Urinary bladder (tissue), 4 donors: ENCODE measurements around the gene RAC2. TPM values are rescaled to one million over a fixed set of nuclear protein-coding genes. Genes with fewer than 3 reads are reported as not detected.

Source experiments
- DNase-seq: peaks from one replicate; pipeline ENCODE4 v3.0.0-alpha.2; 2015; ENCODE audit errors: extremely low spot score
- H3K27ac ChIP-seq: one replicate; pipeline ENCODE4 v1.5.1; 2013; ENCODE audit warnings: low read depth, mild to moderate bottlenecking, moderate library complexity
- H3K36me3 ChIP-seq: one replicate; pipeline ENCODE4 v1.6.1; 2013; ENCODE audit warnings: mild to moderate bottlenecking, moderate library complexity; ENCODE audit not compliant: insufficient read depth
- H3K4me1 ChIP-seq: one replicate; pipeline ENCODE4 v1.6.1; 2013; ENCODE audit warnings: mild to moderate bottlenecking, moderate library complexity; ENCODE audit not compliant: insufficient read depth
- H3K4me3 ChIP-seq: one replicate; pipeline ENCODE4 v1.5.1; 2013; ENCODE audit warnings: low read depth, low read length
- WGBS: extraction: QIAGEN DNeasy Blood & Tissue Kit; methylation state at CpG from one replicate; pipeline ENCODE4 v1.1.7; 2013; 5-methylcytosine and 5-hydroxymethylcytosine counted together
- polyA plus RNA-seq: library from polyadenylated mRNA; stranded (reverse); fragments of 200-250 nt; gene quantifications from one replicate; pipeline ENCODE4 v1.2.3, GENCODE V29; 2013
- total RNA-seq: library from RNA; depleted of rRNA; stranded (reverse); fragments of >200 nt; gene quantifications from one replicate; pipeline ENCODE4 v1.2.3, GENCODE V29; 2014
- donor health status: healthy with polysubstance abuse.
- donor health status: healthy.

The RAC2 gene
- total and polyA plus RNA-seq, 2 donors = 3.2 to 17.4 TPM

DNA sequence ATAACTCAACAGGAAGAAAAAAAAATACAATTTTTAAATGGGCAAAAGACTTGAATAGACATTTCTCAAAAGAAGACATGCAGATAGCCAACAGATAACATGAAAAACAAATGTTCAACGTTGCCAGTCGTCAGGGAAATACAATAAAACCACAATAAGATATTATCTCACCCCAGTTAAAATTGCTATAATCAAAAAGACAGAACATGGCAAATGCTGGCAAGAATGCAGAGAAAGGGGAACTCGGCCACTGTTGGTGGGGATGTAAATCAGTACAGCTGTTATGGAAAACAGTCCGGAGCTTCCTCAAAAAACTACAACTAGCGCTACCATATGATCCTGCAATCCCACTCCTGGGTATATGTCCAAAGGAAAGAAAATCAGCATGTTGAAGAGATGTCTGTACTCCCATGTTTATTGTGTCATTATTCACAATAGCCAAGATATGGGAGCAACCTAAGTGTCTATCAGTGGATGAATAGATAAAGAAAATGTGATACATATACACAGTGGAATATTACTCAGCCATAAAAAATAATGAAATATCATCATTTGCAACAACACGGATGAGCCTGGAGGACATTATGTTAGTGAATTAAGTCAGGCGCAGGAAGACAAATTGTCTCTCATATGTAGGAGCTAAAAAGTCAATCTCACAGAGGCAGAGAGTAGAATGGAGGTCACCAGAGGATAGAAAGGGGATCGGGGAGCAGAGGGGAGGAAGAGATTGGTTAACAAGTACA lies 26.0 kb upstream of the RAC2 start:
- no peak for DNase-seq
- H3K4me1 ChIP-seq = no peaks in the 10 kb centered on the region
- 64% methylated on average over 8 of the region's 8 CpGs for WGBS
- no peak overlapping the region for H3K27ac ChIP-seq
- H3K36me3 ChIP-seq = no peaks in the 10 kb centered on the region
- H3K4me3 ChIP-seq = no peak overlapping the region

DNA sequence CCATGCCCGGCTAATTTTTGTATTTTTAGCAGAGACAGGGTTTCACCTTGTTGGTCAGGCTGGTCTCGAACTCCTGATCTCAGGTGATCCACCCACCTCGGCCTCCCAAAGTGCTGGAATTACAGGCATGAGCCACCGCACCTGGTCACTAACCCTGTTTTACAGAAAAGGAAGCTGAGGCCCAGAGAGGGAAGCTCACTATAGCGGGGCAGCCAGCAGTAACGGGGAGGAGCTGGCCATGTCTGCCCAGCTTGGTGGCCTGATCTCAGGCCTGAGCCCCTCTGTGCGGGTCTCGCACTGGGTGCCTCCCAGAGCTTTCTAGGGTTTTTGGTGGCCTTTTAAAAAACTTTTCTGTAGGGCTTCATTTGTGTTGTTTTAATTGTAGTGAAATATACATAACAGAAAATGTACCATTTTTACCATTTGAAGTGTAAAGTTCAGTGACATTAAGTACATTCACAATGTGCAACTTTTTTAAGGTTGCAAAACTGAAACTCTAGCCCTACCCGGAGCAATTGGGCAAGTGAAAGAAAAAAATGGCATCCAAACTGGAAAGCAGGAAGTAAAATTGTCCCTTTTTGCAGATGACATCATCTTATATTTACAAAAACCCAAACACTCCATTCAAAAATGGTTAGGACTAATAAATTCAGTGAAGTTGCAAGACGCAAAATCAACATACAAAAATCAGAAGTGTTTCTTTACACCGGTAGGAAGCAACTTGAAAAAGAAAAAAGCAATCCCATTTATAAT lies 23.8 kb upstream of the RAC2 start:
- Histone ChIP-seq H3K4me3 (no peak overlapping the region), H3K27ac (no peak overlapping the region), H3K4me1 (no peaks in the 10 kb centered on the region), H3K36me3 (no peaks in the 10 kb centered on the region)
- no peak for DNase-seq
- WGBS = 79% methylated on average over 11 of the region's 11 CpGs

DNA sequence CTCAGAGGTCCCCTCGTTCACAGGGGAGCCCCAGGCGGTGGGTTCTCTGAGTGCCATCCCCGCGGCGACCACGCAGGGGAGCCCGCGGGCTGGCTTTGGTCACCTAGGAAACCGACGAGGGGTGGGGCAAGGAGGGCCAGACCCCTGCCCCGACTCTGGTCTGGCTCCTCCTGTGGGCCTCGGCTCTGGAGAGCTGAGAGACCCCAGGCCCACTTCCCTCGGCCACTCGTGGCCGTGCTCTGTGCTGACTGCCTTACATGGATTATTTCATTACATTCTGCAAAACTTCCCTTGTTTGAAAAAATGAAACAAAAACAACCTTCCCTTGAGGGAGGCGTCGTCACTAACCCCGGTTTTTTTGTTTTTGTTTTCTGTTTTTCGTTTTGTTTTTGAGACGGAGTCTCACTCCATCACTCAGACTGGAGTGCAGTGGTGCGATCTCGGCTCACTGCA lies 23.1 kb upstream of the RAC2 start:
- Histone ChIP-seq H3K36me3 (no peaks in the 10 kb centered on the region), H3K4me3 (peak overlapping the region; percentile 41), H3K27ac (no peak overlapping the region), H3K4me1 (no peaks in the 10 kb centered on the region)
- 10% methylated on average over 22 of the region's 22 CpGs for WGBS
- DNase-seq = no peak

DNA sequence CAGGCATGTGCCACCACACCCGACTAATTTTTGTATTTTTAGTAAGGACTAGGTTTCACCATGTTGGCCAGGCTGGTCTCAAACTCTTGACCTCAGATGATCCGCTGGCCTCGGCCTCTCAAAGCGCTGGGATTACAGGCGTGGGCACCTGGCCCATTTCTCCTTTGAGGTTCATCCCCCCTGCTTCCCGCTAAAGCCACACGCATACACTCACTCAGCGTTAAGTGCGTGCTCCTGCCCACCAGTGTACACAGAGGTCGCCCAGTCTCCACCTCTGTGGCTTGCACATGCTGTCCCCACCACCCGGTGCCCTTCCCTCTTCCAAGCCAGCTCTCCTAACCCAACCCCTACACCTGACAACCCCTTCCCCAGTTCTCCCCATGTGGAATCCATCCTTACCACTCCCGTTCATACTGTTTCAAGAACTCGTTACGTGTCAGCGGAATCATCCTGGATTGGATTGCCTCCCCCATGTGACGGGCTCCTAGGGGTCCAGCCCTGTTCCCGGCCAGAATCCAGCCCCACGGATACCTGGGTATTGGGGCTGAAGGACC lies 22.6 kb upstream of the RAC2 start:
- Histone ChIP-seq H3K36me3 (no peaks in the 10 kb centered on the region), H3K27ac (no peak overlapping the region), H3K4me3 (peak overlapping the region; percentile 41), H3K4me1 (no peaks in the 10 kb centered on the region)
- 47% methylated on average over 18 of the region's 18 CpGs for WGBS
- DNase-seq = no peak

DNA sequence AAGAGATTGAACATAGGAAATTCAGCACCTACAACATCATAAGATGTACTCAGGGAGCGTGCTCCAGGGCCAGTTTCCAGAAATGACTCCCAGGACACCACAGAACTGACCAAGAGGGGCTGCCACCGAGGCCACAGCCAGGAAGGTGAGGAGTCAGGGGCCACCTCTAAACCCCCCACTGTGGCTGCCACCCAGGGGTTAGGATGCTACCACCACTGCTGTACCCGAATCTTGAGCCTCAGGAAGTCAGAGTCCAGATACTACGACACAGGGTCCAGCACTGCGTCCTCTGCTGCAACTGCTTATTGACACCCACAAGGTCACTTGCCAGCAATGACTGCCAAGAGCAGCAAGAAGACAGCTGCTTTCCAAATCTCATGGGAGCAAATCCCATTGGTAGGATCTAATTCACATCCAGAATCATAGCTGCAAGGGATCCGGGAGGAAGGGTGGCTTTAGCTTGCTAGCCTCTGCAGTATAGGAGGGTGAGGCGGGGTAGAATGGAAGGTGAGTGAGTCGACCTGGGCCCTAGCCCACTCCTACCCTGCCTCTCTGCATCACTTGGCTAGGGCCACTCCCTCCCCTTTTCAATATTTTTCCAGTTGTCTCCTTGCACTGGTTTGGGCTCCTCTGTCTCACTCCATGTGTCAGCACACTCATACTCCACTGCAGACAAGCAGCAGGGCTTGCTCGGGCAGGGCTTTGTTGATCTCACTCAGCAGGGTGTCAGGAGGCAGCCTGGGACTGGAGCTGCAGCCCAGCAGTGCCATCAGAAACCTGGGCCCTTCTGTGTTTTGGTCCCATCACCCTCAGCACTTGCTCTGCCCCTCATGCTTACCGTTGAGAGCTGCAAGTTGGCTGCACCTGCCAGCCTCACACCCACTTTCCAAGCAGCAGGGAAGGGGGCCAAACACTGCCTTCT lies 20.2 kb upstream of the RAC2 start:
- no peaks in the 10 kb centered on the region for H3K4me1 ChIP-seq
- H3K27ac ChIP-seq = no peak overlapping the region
- DNase-seq = no peak
- WGBS = 85% methylated on average over 10 of the region's 10 CpGs
- no peaks in the 10 kb centered on the region for H3K36me3 ChIP-seq
- no peak overlapping the region for H3K4me3 ChIP-seq

DNA sequence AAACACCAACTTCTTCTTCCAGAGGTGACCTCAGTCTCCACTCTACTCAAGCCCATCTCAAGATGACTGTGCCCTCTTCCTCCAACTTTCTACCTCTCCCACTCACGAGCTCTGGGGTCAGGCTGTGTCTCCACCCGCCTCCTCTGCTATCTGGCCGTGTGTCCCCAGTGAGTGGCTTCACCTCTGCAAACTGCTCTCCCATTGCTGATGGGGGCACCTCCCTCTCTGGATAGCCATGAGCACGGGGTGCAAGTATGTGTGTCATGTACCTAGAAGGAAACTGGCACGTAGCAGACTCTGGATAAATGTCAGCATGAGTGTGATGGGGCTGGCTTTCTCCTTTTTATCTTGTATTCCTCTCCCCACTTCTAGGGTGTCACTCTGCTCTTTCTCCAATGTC lies 18.3 kb upstream of the RAC2 start:
- WGBS = 73% methylated on average over 5 of the region's 5 CpGs
- no peaks in the 10 kb centered on the region for H3K36me3 ChIP-seq
- H3K4me1 ChIP-seq = no peaks in the 10 kb centered on the region
- DNase-seq = no peak
- no peak overlapping the region for H3K4me3 ChIP-seq
- H3K27ac ChIP-seq = no peak overlapping the region

DNA sequence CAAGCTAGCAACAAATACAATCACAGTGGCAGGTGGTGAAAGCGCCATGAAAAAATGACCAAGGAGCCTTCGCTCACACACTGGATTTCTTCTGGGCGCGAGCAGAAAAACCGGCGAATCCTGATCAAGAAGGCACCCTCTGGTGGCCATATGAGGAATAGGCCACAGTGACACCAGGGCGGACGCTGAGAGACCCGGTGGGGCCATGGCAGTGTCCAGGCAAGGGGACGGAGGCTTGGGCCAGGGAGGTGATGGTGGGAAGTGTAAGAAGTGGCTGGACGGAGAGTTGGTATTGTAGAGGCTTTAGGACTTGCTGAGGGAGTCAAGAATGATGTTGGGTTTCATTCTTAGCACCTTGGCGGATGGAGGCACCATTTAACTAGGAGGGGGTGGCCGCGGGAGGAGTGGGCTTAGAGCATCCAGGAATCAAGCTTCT lies 16.9 kb upstream of the RAC2 start:
- Histone ChIP-seq H3K4me1 (no peaks in the 10 kb centered on the region), H3K36me3 (no peaks in the 10 kb centered on the region), H3K4me3 (no peak overlapping the region), H3K27ac (no peak overlapping the region)
- no peak for DNase-seq
- 24% methylated on average over 14 of the region's 14 CpGs for WGBS

DNA sequence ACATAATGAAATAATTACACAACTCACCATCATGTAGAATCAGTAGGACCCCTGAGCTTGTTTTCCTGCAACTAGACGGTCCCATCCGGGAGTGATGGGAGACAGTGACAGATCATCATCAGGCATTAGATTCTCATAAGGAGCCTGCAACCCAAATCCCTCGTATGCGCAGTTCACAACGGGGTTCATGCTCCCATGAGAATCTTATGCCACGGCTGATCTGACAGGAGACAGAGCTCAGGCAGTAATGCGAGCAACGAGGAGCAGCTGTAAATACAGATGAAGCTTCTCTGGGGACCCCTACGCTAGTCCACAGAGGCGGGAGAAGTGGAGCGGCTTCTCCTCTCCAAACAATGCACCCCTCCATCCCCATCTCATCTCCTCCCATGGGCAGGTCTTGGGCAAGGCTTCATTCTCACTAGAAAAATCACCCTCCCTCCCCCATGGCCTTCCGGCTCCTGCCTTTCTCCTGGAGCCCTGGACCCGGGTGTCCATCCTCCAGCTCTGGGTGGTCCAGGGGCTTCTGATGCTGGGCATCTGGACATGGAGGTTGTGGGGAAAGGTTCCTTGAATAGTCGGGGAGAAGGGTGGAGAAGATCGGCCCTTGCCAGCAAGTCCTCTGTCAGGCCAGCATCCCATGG lies 16.2 kb upstream of the RAC2 start:
- H3K27ac ChIP-seq = no peak overlapping the region
- no peaks in the 10 kb centered on the region for H3K4me1 ChIP-seq
- no peaks in the 10 kb centered on the region for H3K36me3 ChIP-seq
- H3K4me3 ChIP-seq = no peak overlapping the region
- WGBS = 45% methylated on average over 15 of the region's 15 CpGs
- DNase-seq = no peak

DNA sequence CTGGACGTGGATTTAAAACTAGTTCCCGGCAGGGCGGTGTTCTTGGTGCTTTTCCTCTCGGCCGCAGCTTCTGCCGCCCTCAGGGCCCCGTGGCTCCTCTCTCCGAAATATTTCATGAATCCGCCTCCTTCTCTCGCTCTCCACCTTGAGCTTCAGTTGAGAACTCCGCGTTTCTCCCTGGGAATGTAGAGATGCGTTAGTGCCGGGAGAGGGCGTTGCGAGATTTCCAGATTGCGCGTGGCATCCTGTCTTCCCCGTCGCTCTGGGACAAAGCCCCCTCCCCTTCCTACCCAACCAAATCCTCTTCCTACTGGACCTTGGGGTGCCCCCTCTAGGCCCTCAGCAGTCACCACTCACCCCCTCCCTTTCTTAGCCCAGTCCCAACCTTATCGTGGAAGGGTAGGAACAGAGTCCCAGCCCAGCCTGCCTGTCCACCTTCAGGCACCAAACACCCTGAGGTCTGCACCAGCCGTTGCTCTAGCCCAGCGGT lies 15.5 kb upstream of the RAC2 start:
- H3K36me3 ChIP-seq = no peaks in the 10 kb centered on the region
- DNase-seq = no peak
- no peak overlapping the region for H3K4me3 ChIP-seq
- H3K4me1 ChIP-seq = no peaks in the 10 kb centered on the region
- no peak overlapping the region for H3K27ac ChIP-seq
- 6% methylated on average over 23 of the region's 23 CpGs for WGBS

DNA sequence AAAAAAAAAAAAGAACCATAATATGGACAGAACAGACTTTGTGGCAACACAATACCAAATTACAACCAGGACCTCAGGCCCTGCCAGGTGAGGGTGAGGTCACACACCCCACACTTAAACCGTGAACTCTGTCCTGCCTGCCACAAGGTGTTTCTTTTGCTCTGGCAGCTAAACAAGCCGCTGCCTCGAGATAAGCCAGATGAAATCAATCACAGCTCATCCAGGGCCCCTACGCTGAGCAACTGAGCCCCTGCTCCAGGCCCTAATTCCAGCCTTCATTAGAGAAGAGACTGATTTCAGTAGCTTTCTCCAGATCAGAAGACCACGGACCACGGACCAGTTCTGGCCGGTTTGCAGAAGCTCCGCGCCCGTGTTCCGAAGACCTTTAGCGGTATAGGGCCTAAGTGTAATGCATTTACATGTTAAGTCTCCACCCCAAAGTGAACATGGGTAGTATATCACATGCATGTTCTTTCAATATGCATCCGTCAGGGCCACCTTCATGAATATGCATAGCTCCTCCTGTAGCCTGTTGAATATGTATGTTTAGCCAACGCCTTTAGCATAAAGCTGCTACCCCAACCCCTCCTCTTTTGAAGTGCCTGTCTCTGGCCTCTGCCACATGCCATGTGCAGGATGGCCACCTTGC lies 14.8 kb upstream of the RAC2 start:
- 70% methylated on average over 14 of the region's 14 CpGs for WGBS
- Histone ChIP-seq H3K4me3 (no peak overlapping the region), H3K36me3 (no peaks in the 10 kb centered on the region), H3K27ac (no peak overlapping the region), H3K4me1 (no peaks in the 10 kb centered on the region)
- no peak for DNase-seq

DNA sequence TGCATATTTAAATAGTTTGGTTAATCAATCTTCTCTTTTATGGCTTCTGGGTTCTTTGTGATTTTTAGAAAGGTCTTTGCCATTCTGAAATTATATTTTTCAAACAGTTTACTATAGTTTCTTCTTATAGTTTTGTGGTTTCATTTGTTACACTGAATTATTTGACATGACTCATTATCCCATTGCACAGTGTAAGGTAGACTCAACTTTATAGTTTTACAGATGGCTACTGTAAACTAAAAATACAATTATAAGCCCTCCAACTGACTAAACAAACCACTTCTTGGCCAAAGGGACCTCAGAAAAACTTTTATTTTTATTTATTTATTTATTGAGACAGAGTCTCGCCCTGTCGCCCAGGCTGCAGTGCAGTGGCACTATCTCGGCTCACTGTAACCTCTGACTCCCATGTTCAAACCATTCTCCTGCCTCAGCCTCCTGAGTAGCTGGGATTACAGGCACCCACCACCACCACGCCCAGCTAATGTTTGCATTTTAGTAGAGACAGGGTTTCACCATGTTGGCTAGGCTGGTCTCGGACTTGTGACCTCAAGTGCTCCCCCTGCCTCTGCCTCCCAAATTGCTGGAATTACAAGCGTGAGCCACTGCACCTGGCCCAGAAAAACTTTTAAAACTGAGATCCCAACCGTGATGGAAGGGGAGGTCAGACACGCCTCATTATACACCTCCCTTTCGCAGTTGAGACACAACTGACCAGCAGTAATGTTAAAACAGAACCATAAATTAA lies 14.1 kb upstream of the RAC2 start:
- no peak for DNase-seq

More for the DNA sequence above, 14.1 kb upstream of the RAC2 start:
- WGBS = 78% methylated on average over 9 of the region's 9 CpGs
- no peak overlapping the region for H3K4me3 ChIP-seq
- H3K36me3 ChIP-seq = no peaks in the 10 kb centered on the region
- H3K27ac ChIP-seq = no peak overlapping the region
- no peaks in the 10 kb centered on the region for H3K4me1 ChIP-seq
